Measurements from ENCODE around the gene DNAL1.

DNAL1 gene

DNA sequence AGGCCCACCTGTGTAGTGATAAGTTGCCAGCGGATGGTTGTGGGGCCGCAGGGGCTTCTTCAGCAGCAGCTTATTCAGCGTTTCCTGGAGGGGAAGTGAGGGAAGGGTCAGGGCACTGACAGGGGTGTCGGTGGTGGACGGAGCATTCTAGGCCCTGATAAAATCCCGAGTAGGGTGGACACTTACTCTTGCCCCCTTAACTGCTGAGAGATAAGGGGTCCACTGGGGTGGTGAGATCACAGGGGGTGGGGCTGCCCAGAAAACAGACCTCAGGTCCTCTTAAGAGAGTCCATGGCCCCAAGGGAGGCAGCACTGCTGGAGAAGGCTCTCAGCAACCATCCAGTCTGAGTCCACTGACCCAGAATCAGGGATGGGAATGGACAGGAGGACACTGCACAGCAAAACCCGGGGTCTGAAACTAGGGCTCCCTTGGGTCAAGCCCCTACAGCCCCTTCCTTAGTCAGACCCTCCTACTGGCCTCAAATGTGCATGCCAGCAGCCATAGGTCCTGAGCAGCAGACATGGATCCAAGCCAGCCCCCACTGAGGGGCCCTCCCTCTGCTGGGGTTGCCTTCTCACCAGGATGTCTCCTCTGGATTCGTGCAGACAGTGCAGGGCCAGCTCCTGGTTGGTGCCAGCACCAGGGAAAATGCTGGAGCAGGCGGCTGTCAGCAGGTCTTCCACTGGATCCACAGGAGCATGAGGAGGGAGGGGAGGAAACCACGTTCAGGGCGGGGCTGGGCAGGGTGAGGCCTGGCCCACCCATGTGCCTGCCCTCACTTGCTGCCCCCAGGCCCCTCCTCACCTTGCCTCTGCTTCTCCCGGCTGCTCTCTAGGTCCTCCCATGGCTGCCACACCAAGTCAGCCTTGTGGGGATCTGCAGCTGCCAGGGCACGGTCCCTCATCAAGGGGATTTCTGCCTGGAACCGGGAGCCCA is 81.5 kb downstream of the DNAL1 start:
- H3K36me3 ChIP-seq (ENCODE audit: control insufficient read depth in 5 of 5, insufficient read depth in 5 of 5, low read length in 5 of 5): peaks cover 6 to 77% (median 68%) of the 10 kb centered on the region in 5 donors
- peak overlapping the region in 2 of 5 donors; percentile 27 to 65 for H3K9ac ChIP-seq (ENCODE audit: low read length in 5 of 5)
- no peaks in the 10 kb centered on the region for H3K9me3 ChIP-seq (ENCODE audit: control insufficient read depth in 5 of 5, low read length in 5 of 5)
- H3K27me3 ChIP-seq (ENCODE audit: control insufficient read depth in 5 of 5, insufficient read depth in 4 of 5, low read length in 5 of 5): no peaks in the 10 kb centered on the region
- H3K4me1 ChIP-seq (ENCODE audit: control insufficient read depth in 5 of 5, insufficient read depth in 5 of 5, low read length in 5 of 5): peaks cover 31 to 74% (median 64%) of the 10 kb centered on the region in 5 donors
- peak overlapping the region; percentile 97 for H3K27ac ChIP-seq (ENCODE audit: low read depth, low read length)
- no peak overlapping the region for H3K4me3 ChIP-seq (ENCODE audit: low read depth in 1 of 5, low read length in 5 of 5)

DNA sequence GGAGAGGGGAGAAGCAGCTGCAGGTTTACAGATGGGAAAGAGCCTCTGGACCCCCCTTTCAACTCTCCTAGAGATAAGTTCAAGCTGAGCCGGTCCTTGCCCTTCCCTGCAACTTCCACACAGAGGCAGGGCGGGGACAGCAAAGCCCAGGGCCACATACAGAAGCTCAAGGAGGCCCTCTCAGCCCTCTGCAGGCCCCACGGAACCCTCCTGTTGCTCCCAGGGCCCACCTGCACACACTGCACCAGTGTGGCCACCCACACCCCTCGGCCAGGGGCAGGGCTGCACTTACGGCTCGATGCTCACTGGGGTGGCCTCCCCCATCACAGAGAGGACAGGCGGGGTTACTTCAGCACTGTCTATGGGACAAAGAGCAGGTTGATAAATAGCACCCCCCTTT is 82.4 kb downstream of the DNAL1 start:
- Histone ChIP-seq H3K9ac (ENCODE audit: low read length in 5 of 5) (peak overlapping the region in 1 of 5 donors; percentile 65), H3K36me3 (ENCODE audit: control insufficient read depth in 5 of 5, insufficient read depth in 5 of 5, low read length in 5 of 5) (peaks cover 4 to 74% (median 66%) of the 10 kb centered on the region in 5 donors), H3K4me1 (ENCODE audit: control insufficient read depth in 5 of 5, insufficient read depth in 5 of 5, low read length in 5 of 5) (peaks cover 31 to 69% (median 64%) of the 10 kb centered on the region in 5 donors), H3K27me3 (ENCODE audit: control insufficient read depth in 5 of 5, insufficient read depth in 4 of 5, low read length in 5 of 5) (no peaks in the 10 kb centered on the region), H3K9me3 (ENCODE audit: control insufficient read depth in 5 of 5, low read length in 5 of 5) (no peaks in the 10 kb centered on the region), H3K27ac (ENCODE audit: low read depth, low read length) (peak overlapping the region; percentile 97), H3K4me3 (ENCODE audit: low read depth in 1 of 5, low read length in 5 of 5) (no peak overlapping the region)

DNA sequence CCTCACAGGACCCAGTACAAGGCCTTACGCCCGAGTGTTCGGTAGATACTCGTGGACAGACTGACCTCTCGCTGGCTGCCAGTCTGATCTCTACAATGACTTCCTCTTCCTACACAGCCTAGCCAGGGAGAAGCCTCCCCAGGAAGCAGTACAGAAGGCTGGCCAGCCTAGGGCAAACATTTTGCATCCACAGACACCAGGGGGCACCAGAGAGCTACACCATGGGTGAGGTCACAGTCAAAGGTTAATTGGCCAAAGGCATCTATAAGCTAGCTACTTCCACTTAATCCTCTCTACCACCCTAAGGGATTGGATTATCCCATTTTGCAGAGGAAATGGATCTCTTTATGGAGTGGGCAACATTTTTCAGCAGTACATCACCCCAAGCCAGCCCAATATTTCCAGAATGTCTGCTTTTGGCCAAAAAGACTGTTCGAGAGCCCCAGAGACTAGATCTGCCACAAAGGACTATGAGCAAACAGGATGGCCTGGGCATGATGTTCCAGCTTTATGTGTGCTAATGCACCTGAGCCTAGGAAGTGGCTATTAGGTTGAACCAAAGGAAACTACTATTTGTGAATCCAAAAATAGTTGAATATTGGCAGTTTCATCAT is 84.0 kb downstream of the DNAL1 start:
- H3K9ac ChIP-seq (ENCODE audit: low read length in 5 of 5): peak overlapping the region in 4 of 5 donors; percentile 4 to 58 (median 32)
- H3K4me1 ChIP-seq (ENCODE audit: control insufficient read depth in 5 of 5, insufficient read depth in 5 of 5, low read length in 5 of 5): peaks cover 25 to 53% (median 48%) of the 10 kb centered on the region in 5 donors

DNA sequence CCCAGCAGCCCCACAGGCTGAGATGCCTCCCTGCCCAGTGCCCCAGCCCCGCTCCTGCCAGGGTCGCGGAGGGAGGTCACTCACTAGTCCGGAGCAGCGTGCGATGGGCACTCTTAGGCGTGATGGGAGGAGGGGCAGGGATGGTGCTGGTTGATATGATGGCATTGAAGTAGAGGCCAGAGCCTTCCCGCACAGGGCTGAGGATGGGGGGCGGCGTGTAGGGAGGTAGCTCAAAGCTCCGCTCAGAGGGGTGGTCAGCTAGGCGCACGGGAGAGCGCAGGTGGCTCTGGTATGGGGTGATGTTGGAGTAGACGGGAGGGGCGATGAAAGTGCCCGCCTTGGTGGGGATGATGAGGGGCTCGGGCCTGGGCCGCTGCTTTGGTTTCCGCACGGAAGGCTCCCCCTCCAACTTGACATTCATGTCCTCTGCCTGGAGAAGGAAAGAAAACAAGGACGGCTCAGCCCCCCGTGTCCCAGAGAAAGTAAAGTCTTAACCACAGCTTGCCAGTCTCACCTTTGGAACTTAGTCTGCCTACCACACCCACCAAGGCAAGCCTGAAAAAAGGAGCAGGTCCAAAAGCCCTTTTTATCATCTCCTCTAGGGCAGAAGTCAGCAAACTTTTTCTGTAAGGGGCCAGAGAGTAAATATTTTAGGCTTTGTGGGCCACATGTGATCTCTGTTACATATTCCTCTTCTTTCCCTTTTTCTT is 84.9 kb downstream of the DNAL1 start:
- H3K36me3 ChIP-seq (ENCODE audit: control insufficient read depth in 5 of 5, insufficient read depth in 5 of 5, low read length in 5 of 5): peaks cover 3 to 74% (median 66%) of the 10 kb centered on the region in 5 donors
- peak overlapping the region; percentile 97 for H3K27ac ChIP-seq (ENCODE audit: low read depth, low read length)
- H3K4me1 ChIP-seq (ENCODE audit: control insufficient read depth in 5 of 5, insufficient read depth in 5 of 5, low read length in 5 of 5): peaks cover 17 to 45% (median 39%) of the 10 kb centered on the region in 5 donors
- H3K9ac ChIP-seq (ENCODE audit: low read length in 5 of 5): peak overlapping the region in 2 of 5 donors; percentile 14 to 37
- H3K9me3 ChIP-seq (ENCODE audit: control insufficient read depth in 5 of 5, low read length in 5 of 5): no peaks in the 10 kb centered on the region
- no peak overlapping the region for H3K4me3 ChIP-seq (ENCODE audit: low read depth in 1 of 5, low read length in 5 of 5)
- H3K27me3 ChIP-seq (ENCODE audit: control insufficient read depth in 5 of 5, insufficient read depth in 4 of 5, low read length in 5 of 5): no peaks in the 10 kb centered on the region

More for the DNA sequence above, 84.0 kb downstream of the DNAL1 start:
- Histone ChIP-seq H3K4me3 (ENCODE audit: low read depth in 1 of 5, low read length in 5 of 5) (peak overlapping the region in 2 of 5 donors; percentile 4 to 11), H3K36me3 (ENCODE audit: control insufficient read depth in 5 of 5, insufficient read depth in 5 of 5, low read length in 5 of 5) (peaks cover 3 to 68% (median 60%) of the 10 kb centered on the region in 5 donors), H3K27ac (ENCODE audit: low read depth, low read length) (peak overlapping the region; percentile 97), H3K9me3 (ENCODE audit: control insufficient read depth in 5 of 5, low read length in 5 of 5) (no peaks in the 10 kb centered on the region), H3K27me3 (ENCODE audit: control insufficient read depth in 5 of 5, insufficient read depth in 4 of 5, low read length in 5 of 5) (no peaks in the 10 kb centered on the region)

DNA sequence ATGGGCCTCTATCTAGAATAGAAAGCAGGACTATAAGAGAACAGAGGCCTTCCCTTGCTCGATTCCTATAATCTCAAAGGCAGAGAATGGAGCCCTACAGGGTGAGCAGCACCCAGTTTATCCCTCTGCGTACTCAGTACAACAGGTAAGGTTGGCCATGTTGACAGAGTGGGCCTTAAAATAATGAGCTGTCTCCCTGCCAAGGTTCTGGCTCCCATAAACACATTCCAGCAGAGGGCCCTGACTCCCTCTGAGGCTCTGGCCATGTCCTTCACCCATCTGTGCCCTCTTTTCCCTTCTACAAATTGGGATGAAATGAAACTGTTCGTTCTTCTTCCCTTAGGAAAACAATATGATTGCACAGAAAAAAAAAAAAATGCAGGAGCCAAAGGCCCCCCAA is 86.3 kb downstream of the DNAL1 start:
- Histone ChIP-seq H3K9me3 (ENCODE audit: control insufficient read depth in 5 of 5, low read length in 5 of 5) (no peaks in the 10 kb centered on the region), H3K27ac (ENCODE audit: low read depth, low read length) (no peak overlapping the region), H3K27me3 (ENCODE audit: control insufficient read depth in 5 of 5, insufficient read depth in 4 of 5, low read length in 5 of 5) (no peaks in the 10 kb centered on the region), H3K36me3 (ENCODE audit: control insufficient read depth in 5 of 5, insufficient read depth in 5 of 5, low read length in 5 of 5) (peaks cover 6 to 72% (median 61%) of the 10 kb centered on the region in 5 donors), H3K4me1 (ENCODE audit: control insufficient read depth in 5 of 5, insufficient read depth in 5 of 5, low read length in 5 of 5) (peaks cover 7 to 31% (median 25%) of the 10 kb centered on the region in 5 donors), H3K9ac (ENCODE audit: low read length in 5 of 5) (no peak overlapping the region), H3K4me3 (ENCODE audit: low read depth in 1 of 5, low read length in 5 of 5) (no peak overlapping the region)

DNA sequence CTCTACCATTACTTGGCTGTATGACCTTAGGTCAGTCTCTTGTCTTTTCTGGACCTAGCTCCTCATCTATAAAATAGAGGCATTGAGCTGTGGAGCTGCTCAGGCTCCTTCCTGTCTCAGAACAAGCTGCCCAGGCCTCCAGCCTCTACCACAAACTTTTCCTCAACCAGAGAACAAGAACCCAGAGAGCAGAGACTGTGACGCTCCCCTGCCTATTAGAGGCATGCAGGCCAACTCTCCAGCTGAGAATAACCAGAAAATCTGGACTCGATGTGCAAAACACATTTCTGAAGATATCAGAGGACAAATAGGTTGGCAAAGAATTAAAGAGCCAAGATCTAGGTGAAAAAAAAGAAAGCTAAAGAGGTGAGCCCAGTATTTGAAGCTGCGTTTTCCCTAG is 87.2 kb downstream of the DNAL1 start:
- H3K9ac ChIP-seq (ENCODE audit: low read length in 5 of 5): no peak overlapping the region
- peaks cover 6 to 72% (median 59%) of the 10 kb centered on the region in 5 donors for H3K36me3 ChIP-seq (ENCODE audit: control insufficient read depth in 5 of 5, insufficient read depth in 5 of 5, low read length in 5 of 5)
- H3K27me3 ChIP-seq (ENCODE audit: control insufficient read depth in 5 of 5, insufficient read depth in 4 of 5, low read length in 5 of 5): no peaks in the 10 kb centered on the region
- no peak overlapping the region for H3K4me3 ChIP-seq (ENCODE audit: low read depth in 1 of 5, low read length in 5 of 5)
- peaks cover 5 to 22% (median 17%) of the 10 kb centered on the region in 5 donors for H3K4me1 ChIP-seq (ENCODE audit: control insufficient read depth in 5 of 5, insufficient read depth in 5 of 5, low read length in 5 of 5)
- peak overlapping the region; percentile 7 for H3K27ac ChIP-seq (ENCODE audit: low read depth, low read length)
- H3K9me3 ChIP-seq (ENCODE audit: control insufficient read depth in 5 of 5, low read length in 5 of 5): no peaks in the 10 kb centered on the region

DNA sequence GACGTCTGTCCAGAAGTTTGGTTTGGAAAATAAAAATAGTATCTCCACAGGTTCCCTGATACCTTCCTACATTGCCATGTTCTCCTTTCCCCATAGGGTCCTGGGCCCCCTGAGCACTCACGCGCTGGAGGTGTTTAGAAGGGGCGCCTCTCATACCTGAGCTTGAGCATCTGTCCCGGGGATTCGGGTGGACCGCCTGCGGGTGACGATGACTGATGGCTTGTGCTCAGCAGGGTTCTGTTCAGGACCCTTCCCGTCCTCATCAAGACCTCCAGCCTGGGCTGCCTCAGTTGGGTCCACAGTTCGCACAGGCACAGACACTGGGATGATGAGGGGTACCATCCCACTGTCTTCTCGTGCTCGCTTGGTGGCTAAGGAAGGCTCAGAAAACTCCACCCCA is 92.1 kb downstream of the DNAL1 start:
- Histone ChIP-seq H3K4me1 (ENCODE audit: control insufficient read depth in 5 of 5, insufficient read depth in 5 of 5, low read length in 5 of 5) (peaks cover 8 to 35% (median 30%) of the 10 kb centered on the region in 5 donors), H3K27me3 (ENCODE audit: control insufficient read depth in 5 of 5, insufficient read depth in 4 of 5, low read length in 5 of 5) (no peaks in the 10 kb centered on the region), H3K9ac (ENCODE audit: low read length in 5 of 5) (no peak overlapping the region), H3K36me3 (ENCODE audit: control insufficient read depth in 5 of 5, insufficient read depth in 5 of 5, low read length in 5 of 5) (peaks cover 3 to 64% (median 46%) of the 10 kb centered on the region in 5 donors), H3K4me3 (ENCODE audit: low read depth in 1 of 5, low read length in 5 of 5) (no peak overlapping the region), H3K27ac (ENCODE audit: low read depth, low read length) (no peak overlapping the region), H3K9me3 (ENCODE audit: control insufficient read depth in 5 of 5, low read length in 5 of 5) (no peaks in the 10 kb centered on the region)

DNA sequence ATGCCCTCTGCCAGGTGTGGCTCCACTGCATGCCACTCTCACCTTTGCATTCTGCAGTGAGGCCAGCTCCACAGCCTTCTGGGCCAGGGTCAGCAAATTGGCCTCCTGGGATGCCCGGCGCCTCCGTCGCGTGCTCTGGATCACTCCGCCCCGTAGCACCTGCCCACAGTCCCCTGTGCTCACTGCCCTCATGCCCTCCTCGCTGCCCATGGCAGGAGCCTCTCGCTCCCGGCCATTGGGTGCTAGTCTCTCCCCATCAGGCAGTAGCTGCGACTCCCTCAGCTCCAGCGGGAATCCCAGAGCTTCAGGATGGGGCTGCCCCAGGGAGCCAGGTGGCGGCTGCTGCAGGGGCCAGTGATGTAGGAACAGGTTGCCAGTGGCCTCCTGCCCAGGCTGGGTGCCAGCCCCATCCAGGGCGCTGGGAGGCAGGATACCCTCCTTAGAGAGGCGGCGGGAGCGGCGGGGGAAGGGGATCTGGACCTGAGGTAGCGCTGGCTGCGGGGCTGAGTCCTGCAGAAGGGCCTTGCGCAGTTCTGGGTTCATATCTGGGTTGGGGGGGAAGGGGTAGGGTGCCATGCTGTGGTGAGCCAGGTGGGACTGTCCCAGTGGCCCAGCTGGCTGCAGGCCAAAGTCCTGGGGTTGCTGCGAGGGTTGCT is 93.9 kb downstream of the DNAL1 start:
- no peaks in the 10 kb centered on the region for H3K27me3 ChIP-seq (ENCODE audit: control insufficient read depth in 5 of 5, insufficient read depth in 4 of 5, low read length in 5 of 5)
- H3K4me1 ChIP-seq (ENCODE audit: control insufficient read depth in 5 of 5, insufficient read depth in 5 of 5, low read length in 5 of 5): peaks cover 20 to 53% (median 48%) of the 10 kb centered on the region in 5 donors
- H3K36me3 ChIP-seq (ENCODE audit: control insufficient read depth in 5 of 5, insufficient read depth in 5 of 5, low read length in 5 of 5): peaks cover 3 to 59% (median 46%) of the 10 kb centered on the region in 5 donors
- H3K9ac ChIP-seq (ENCODE audit: low read length in 5 of 5): no peak overlapping the region
- no peaks in the 10 kb centered on the region for H3K9me3 ChIP-seq (ENCODE audit: control insufficient read depth in 5 of 5, low read length in 5 of 5)
- H3K4me3 ChIP-seq (ENCODE audit: low read depth in 1 of 5, low read length in 5 of 5): no peak overlapping the region
- no peak overlapping the region for H3K27ac ChIP-seq (ENCODE audit: low read depth, low read length)

DNA sequence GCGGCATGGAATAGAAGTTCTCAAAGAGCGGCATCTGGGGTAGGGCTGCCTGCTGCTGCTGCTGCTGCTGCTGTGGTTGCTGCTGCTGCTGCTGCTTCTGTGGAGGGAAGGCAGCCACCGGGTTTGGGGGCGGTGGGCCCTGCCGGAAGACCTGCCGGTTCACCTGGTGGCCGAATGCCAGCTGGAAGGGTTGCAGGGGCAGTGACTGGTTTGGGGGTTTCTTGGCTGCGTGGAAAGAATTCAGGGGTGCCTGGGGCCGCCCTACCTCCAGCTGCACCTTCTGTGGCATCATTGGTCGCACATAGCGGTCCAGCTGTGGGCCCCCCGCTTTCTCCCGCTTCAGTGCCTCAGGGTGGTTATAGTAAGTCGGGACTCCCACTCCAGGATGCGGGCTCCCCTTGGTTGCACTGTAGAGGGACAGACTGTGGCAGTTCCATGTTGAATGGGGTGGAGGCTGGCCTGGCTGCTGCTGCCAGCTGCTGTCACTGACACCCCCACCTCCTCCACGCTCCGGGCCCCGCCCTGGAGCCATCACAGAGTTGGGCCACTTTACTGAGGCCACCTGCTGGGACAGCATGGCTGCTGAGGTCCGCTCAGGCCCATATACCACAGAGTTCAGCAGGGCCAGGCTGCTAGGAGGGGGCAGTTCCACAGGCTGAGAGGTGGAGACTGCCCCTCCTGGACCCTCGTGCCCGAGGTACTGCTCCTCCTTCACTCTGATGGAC is 94.5 kb downstream of the DNAL1 start:
- Histone ChIP-seq H3K27ac (ENCODE audit: low read depth, low read length) (peak overlapping the region; percentile 85), H3K9me3 (ENCODE audit: control insufficient read depth in 5 of 5, low read length in 5 of 5) (no peaks in the 10 kb centered on the region), H3K4me3 (ENCODE audit: low read depth in 1 of 5, low read length in 5 of 5) (no peak overlapping the region), H3K4me1 (ENCODE audit: control insufficient read depth in 5 of 5, insufficient read depth in 5 of 5, low read length in 5 of 5) (peaks cover 26 to 60% (median 55%) of the 10 kb centered on the region in 5 donors), H3K9ac (ENCODE audit: low read length in 5 of 5) (peak overlapping the region in 2 of 5 donors; percentile 18 to 63), H3K36me3 (ENCODE audit: control insufficient read depth in 5 of 5, insufficient read depth in 5 of 5, low read length in 5 of 5) (peaks cover 3 to 56% (median 43%) of the 10 kb centered on the region in 5 donors), H3K27me3 (ENCODE audit: control insufficient read depth in 5 of 5, insufficient read depth in 4 of 5, low read length in 5 of 5) (no peaks in the 10 kb centered on the region)
